Endometrial microvascular endothelial cells (primary cell): Measurements from ENCODE around the gene RPL35A. TPM values are rescaled to one million over a fixed set of nuclear protein-coding genes. Genes with fewer than 3 reads are reported as not detected.

ENCODE experiments used
- in situ Hi-C: cut with HindIII; loops from 2 replicates; pipeline ENCODE4 v1.10.0; 2017; ENCODE audit warnings: low sequenced_read_pairs, low pct_unique_long_range_greater_than_20kb; ENCODE audit errors: inconsistent ontology term
- total RNA-seq: library from RNA; depleted of rRNA; stranded (reverse); fragments of >200 nt; gene quantifications from one replicate; pipeline ENCODE4 v1.2.3, GENCODE V29; 2015; ENCODE audit errors: inconsistent ontology term

Gene RPL35A
- total RNA-seq, 1 donor from 2014 or later, result 766 TPM

GRCh38 chr3:197983076-197983475 lies 33.1 kb downstream of the RPL35A start:
- in situ Hi-C loops, result no loop called here

GRCh38 chr3:197989651-197990050 lies 39.7 kb downstream of the RPL35A start:
- in situ Hi-C loops, result no loop called here

GRCh38 chr3:197994736-197995135 lies 44.7 kb downstream of the RPL35A start:
- in situ Hi-C loops, result no loop called here

GRCh38 chr3:197996855-197997254 lies 46.9 kb downstream of the RPL35A start:
- in situ Hi-C loops, result no loop called here

- in situ Hi-C loops, result no loop called here
These were observed 47.9 kb downstream of the RPL35A start for GRCh38 chr3:197997936-197998335.

Other genes with a start within 250 kb of the RPL35A start
- gene RUBCN, start 213.3 kb upstream of the RPL35A start, total RNA-seq, result 18.2 TPM
- gene FYTTD1, start 200.3 kb upstream of the RPL35A start, total RNA-seq, result 53.4 TPM
- gene LRCH3, start 158.9 kb upstream of the RPL35A start, total RNA-seq, result 32.1 TPM
- gene LMLN, start 10.0 kb downstream of the RPL35A start, total RNA-seq, result 3.9 TPM